Neural progenitor cell (in vitro differentiated cells): ENCODE measurements around the gene STAP1. TPM values are rescaled to one million over a fixed set of nuclear protein-coding genes. Genes with fewer than 3 reads are reported as not detected.

Experiments
- DNase-seq: peaks from one replicate; pipeline ENCODE4 v3.0.0-alpha.2; 2016; ENCODE audit warnings: low spot score
- H2AFZ ChIP-seq: fragments of 200-600 bp; sonication (generic); replicated peaks from 2 replicates; pipeline ENCODE4 v1.6.1; 2016; ENCODE audit warnings: antibody characterized with exemption
- H3F3A ChIP-seq: fragments of 200-600 bp; sonication (generic); 2 replicates; pipeline ENCODE4 v1.6.1; 2016; ENCODE audit warnings: antibody characterized with exemption, low read depth
- H3K27ac ChIP-seq: fragments of 200-600 bp; sonication (generic); 2 replicates; pipeline ENCODE4 v1.5.1; 2016; ENCODE audit warnings: mild to moderate bottlenecking
- H3K27me3 ChIP-seq: fragments of 200-600 bp; sonication (generic); 2 replicates; pipeline ENCODE4 v1.6.1; 2016; ENCODE audit warnings: mild to moderate bottlenecking, moderate library complexity
- H3K36me3 ChIP-seq: fragments of 200-600 bp; sonication (generic); 2 replicates; pipeline ENCODE4 v1.5.1; 2016
- H3K4me1 ChIP-seq: fragments of 200-600 bp; sonication (generic); 2 replicates; pipeline ENCODE4 v1.6.1; 2016; ENCODE audit warnings: mixed run types
- H3K4me2 ChIP-seq: fragments of 200-600 bp; sonication (generic); 2 replicates; pipeline ENCODE4 v1.6.1; 2016
- H3K4me3 ChIP-seq: fragments of 200-600 bp; sonication (generic); 2 replicates; pipeline ENCODE4 v1.5.1; 2016
- H3K79me2 ChIP-seq: fragments of 200-600 bp; sonication (generic); 2 replicates; pipeline ENCODE4 v1.6.1; 2016; ENCODE audit warnings: low read depth
- H3K9ac ChIP-seq: fragments of 200-600 bp; sonication (generic); 2 replicates; pipeline ENCODE4 v1.6.1; 2016
- H3K9me3 ChIP-seq: fragments of 200-600 bp; sonication (generic); 2 replicates; pipeline ENCODE4 v1.5.1; 2016; ENCODE audit warnings: low read depth
- H4K20me1 ChIP-seq: fragments of 200-600 bp; sonication (generic); 2 replicates; pipeline ENCODE4 v1.6.1; 2016; ENCODE audit warnings: low read depth
- H3K27ac Mint-ChIP-seq: 3 replicates; pipeline ENCODE4 v1.8.0; 2021; ENCODE audit warnings: mixed read lengths
- H3K27me3 Mint-ChIP-seq: 2 replicates; pipeline ENCODE4 v1.8.0; 2022; ENCODE audit warnings: low read depth, mild to moderate bottlenecking, inconsistent platforms, moderate library complexity, mixed read lengths; ENCODE audit not compliant: insufficient read depth
- H3K36me3 Mint-ChIP-seq: 3 replicates; pipeline ENCODE4 v1.8.0; 2021; ENCODE audit warnings: mixed read lengths
- H3K4me1 Mint-ChIP-seq: 3 replicates; pipeline ENCODE4 v1.8.0; 2021; ENCODE audit warnings: mixed read lengths
- H3K4me3 Mint-ChIP-seq: 3 replicates; pipeline ENCODE4 v1.8.0; 2021; ENCODE audit warnings: mild to moderate bottlenecking, moderate library complexity, mixed read lengths
- H3K9me3 Mint-ChIP-seq: 3 replicates; pipeline ENCODE4 v1.8.0; 2020; ENCODE audit warnings: mixed read lengths
- CTCF ChIP-seq: fragments of 200-600 bp; sonication (generic); IDR thresholded peaks from 2 replicates; pipeline ENCODE4 v1.5.1; 2017; ENCODE audit warnings: antibody characterized with exemption, mild to moderate bottlenecking
- EZH2 ChIP-seq: fragments of 200-600 bp; sonication (generic); IDR thresholded peaks from 2 replicates; pipeline ENCODE4 v1.6.1; 2017; ENCODE audit warnings: antibody characterized with exemption, mild to moderate bottlenecking, moderate library complexity
- EZH2phosphoT487 ChIP-seq: fragments of 200-600 bp; sonication (generic); IDR thresholded peaks from 2 replicates; pipeline ENCODE4 v1.6.1; 2017; ENCODE audit warnings: antibody characterized with exemption
- total RNA-seq: library from RNA; depleted of rRNA; stranded (reverse); fragments of >200 nt; gene quantifications from 2 replicates; pipeline ENCODE4 v1.2.3, GENCODE V29; 2015; ENCODE audit warnings: low replicate concordance

The STAP1 gene
- total RNA-seq, 1 donor from 2014 or later = not detected

DNA sequence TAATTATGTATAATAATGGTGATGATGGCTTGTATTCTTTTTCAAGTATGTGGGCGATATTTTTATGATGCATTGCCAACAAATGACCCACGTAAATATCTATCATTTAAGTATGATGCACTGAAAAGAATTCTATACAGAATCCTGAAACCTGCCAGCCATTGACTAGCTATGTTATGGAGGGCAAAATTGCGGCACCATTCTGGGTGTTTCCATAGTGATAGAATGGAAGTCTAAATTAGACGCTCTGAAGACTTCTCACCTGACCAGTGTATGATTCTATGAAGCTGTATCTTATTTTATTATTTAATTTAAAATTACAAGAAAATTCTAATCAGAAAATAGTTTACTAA lies 12.5 kb upstream of the STAP1 start:
- TF ChIP-seq EZH2 = no peak
- TF ChIP-seq CTCF = no peak
- TF ChIP-seq EZH2phosphoT487 = no peak
- Histone ChIP-seq H3K36me3 (no peaks in the 10 kb centered on the region), H3K9ac (no peak overlapping the region), H3K27ac (no peak overlapping the region), H3F3A (no peaks in the 10 kb centered on the region), H3K4me1 (peaks cover 15% of the 10 kb centered on the region), H3K27me3 (no peaks in the 10 kb centered on the region), H3K4me3 (peak overlapping the region; percentile 83), H3K4me2 (peak overlapping the region; percentile 74), H4K20me1 (peaks cover 5% of the 10 kb centered on the region), H3K9me3 (no peaks in the 10 kb centered on the region), H3K79me2 (peaks cover 43% of the 10 kb centered on the region), H2AFZ (no peak overlapping the region)
- H3K36me3 Mint-ChIP-seq = peaks cover 2% of the 10 kb centered on the region
- peaks cover 13% of the 10 kb centered on the region for H3K4me1 Mint-ChIP-seq
- peaks cover 3% of the 10 kb centered on the region for H3K27me3 Mint-ChIP-seq
- H3K4me3 Mint-ChIP-seq = peak overlapping the region; percentile 97
- no peak overlapping the region for H3K27ac Mint-ChIP-seq
- H3K9me3 Mint-ChIP-seq = no peaks in the 10 kb centered on the region
- no peak for DNase-seq

- no peak for DNase-seq
- TF ChIP-seq CTCF (no peak), EZH2phosphoT487 (no peak), EZH2 (no peak)
- H3K4me2 ChIP-seq = no peak overlapping the region
- no peak overlapping the region for H3K27ac Mint-ChIP-seq
- no peaks in the 10 kb centered on the region for H3K36me3 Mint-ChIP-seq
- no peaks in the 10 kb centered on the region for H3F3A ChIP-seq
- H3K9me3 Mint-ChIP-seq = no peaks in the 10 kb centered on the region
- no peak overlapping the region for H3K9ac ChIP-seq
- peak overlapping the region; percentile 77 for H2AFZ ChIP-seq
- no peak overlapping the region for H3K4me3 ChIP-seq
- no peak overlapping the region for H3K27ac ChIP-seq
- no peaks in the 10 kb centered on the region for H3K36me3 ChIP-seq
- no peaks in the 10 kb centered on the region for H3K9me3 ChIP-seq
- peaks cover 3% of the 10 kb centered on the region for H3K27me3 Mint-ChIP-seq
- H3K79me2 ChIP-seq = peaks cover 33% of the 10 kb centered on the region
- peaks cover 15% of the 10 kb centered on the region for H3K4me1 ChIP-seq
- no peaks in the 10 kb centered on the region for H3K27me3 ChIP-seq
- no peak overlapping the region for H3K4me3 Mint-ChIP-seq
- H3K4me1 Mint-ChIP-seq = peaks cover 13% of the 10 kb centered on the region
- peaks cover 3% of the 10 kb centered on the region for H4K20me1 ChIP-seq
These were observed 11.6 kb upstream of the STAP1 start for GRCh38 chr4:67546971-67547370.

GRCh38 chr4:67549123-67549522 lies 9.4 kb upstream of the STAP1 start:
- Histone ChIP-seq H3K9ac (no peak overlapping the region), H3K36me3 (no peaks in the 10 kb centered on the region), H2AFZ (no peak overlapping the region), H3K79me2 (peaks cover 12% of the 10 kb centered on the region), H4K20me1 (no peaks in the 10 kb centered on the region), H3K27me3 (no peaks in the 10 kb centered on the region), H3K4me1 (peaks cover 5% of the 10 kb centered on the region), H3K27ac (no peak overlapping the region), H3K9me3 (no peaks in the 10 kb centered on the region), H3F3A (no peaks in the 10 kb centered on the region), H3K4me2 (no peak overlapping the region), H3K4me3 (no peak overlapping the region)
- Mint-ChIP-seq H3K36me3 (no peaks in the 10 kb centered on the region), H3K9me3 (no peaks in the 10 kb centered on the region), H3K4me3 (no peak overlapping the region), H3K4me1 (peaks cover 5% of the 10 kb centered on the region), H3K27me3 (peaks cover 3% of the 10 kb centered on the region), H3K27ac (no peak overlapping the region)
- no peak for TF ChIP-seq EZH2phosphoT487
- no peak for TF ChIP-seq EZH2
- peak; percentile 36 for TF ChIP-seq CTCF
- DNase-seq = no peak

DNA sequence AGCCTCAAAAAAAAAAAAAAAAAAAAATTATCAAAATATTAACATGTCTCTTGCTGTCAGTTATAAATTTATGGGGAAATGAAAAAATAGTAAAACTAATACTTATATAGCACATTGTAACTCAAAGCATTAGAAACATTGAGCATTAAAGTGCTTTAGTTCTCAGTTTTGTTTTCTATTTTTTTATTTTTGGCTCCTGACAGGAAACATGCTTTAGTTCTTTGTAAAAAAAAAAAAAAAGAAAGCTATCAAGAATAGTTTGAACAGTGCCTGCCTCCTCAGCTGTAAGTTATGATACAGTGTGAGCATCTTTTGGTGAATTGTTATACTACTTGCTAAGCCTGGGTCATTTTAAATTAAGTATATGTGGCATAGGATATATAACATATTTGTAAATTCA lies 8.1 kb upstream of the STAP1 start:
- peaks cover 4% of the 10 kb centered on the region for H3K4me1 ChIP-seq
- no peak overlapping the region for H3K4me2 ChIP-seq
- no peak overlapping the region for H3K4me3 ChIP-seq
- H2AFZ ChIP-seq = no peak overlapping the region
- no peak for DNase-seq
- H3K27me3 Mint-ChIP-seq = peaks cover 3% of the 10 kb centered on the region
- H3K36me3 ChIP-seq = no peaks in the 10 kb centered on the region
- no peaks in the 10 kb centered on the region for H3K79me2 ChIP-seq
- H3K9ac ChIP-seq = no peak overlapping the region
- H3K9me3 Mint-ChIP-seq = no peaks in the 10 kb centered on the region
- no peak for TF ChIP-seq EZH2
- TF ChIP-seq EZH2phosphoT487 = no peak
- no peak for TF ChIP-seq CTCF
- no peaks in the 10 kb centered on the region for H4K20me1 ChIP-seq
- H3K27me3 ChIP-seq = no peaks in the 10 kb centered on the region
- no peak overlapping the region for H3K4me3 Mint-ChIP-seq
- no peak overlapping the region for H3K27ac Mint-ChIP-seq
- peaks cover 3% of the 10 kb centered on the region for H3K4me1 Mint-ChIP-seq
- no peak overlapping the region for H3K27ac ChIP-seq
- H3K36me3 Mint-ChIP-seq = no peaks in the 10 kb centered on the region
- H3F3A ChIP-seq = no peaks in the 10 kb centered on the region
- no peaks in the 10 kb centered on the region for H3K9me3 ChIP-seq
